ENCODE measurements around the gene SAMD10.
A peak's percentile ranks its signal among the peaks of the same experiment; 100 is the strongest.

The SAMD10 gene

GRCh38 chr20:63979557-63980316 is at the start of gene SAMD10:
Gene SAMD10 (minus strand): TSS chr20:63979642. CDS start chr20:63979467, 175 bp downstream.
- POLR2A ChIA-PET = interaction anchor here (0.5 to 1.8 kb wide), 6 partner anchors 11 to 454 kb away, joined by 3 to 10 read pairs (median 4); partner anchors contain the start of gene C20orf204
- CTCF ChIA-PET = interaction anchor here (0.8 to 7.6 kb wide), 31 partner anchors 9 to 442 kb away, joined by 3 to 116 read pairs (median 6); partner anchors contain the start of genes C20orf204, LKAAEAR1, PTK6 and TCEA2
- DNase-seq (ENCODE audit: extremely low spot score) = peak; percentile 83
- no peak for TF ChIP-seq CTCF (IDR thresholded peaks at IDR 0.05; ENCODE audit: control extremely low read depth, extremely low read depth, low read depth, missing control alignments)

GRCh38 chr20:64027981-64028685 is 48.7 kb upstream of the SAMD10 start:
- ChIA-PET POLR2A (interaction anchor here (1.1 to 1.7 kb wide), 2 partner anchors 8 to 28 kb away, joined by 3 to 8 read pairs; partner anchors contain the start of gene C20orf204), CTCF (interaction anchor here (1.0 to 3.1 kb wide), 5 partner anchors 10 to 50 kb away, joined by 3 to 31 read pairs (median 3); partner anchors contain the start of genes C20orf204 and SAMD10)
- no peak for DNase-seq (ENCODE audit: extremely low spot score)
- no peak for TF ChIP-seq CTCF (IDR thresholded peaks at IDR 0.05; ENCODE audit: control extremely low read depth, extremely low read depth, low read depth, missing control alignments)

- no peak for DNase-seq (ENCODE audit: extremely low spot score)
- POLR2A ChIA-PET = no interaction called here
- TF ChIP-seq CTCF (IDR thresholded peaks at IDR 0.05; ENCODE audit: control extremely low read depth, extremely low read depth, low read depth, missing control alignments) = no peak
- CTCF ChIA-PET = interaction anchor here (1.4 to 2.1 kb wide), 3 partner anchors 13 to 52 kb away, joined by 3 to 9 read pairs (median 7); no protein-coding TSS in a partner anchor
Observed at GRCh38 chr20:64025826-64026412, 46.5 kb upstream of the SAMD10 start.

GRCh38 chr20:64025101-64025825 is 45.8 kb upstream of the SAMD10 start:
- ChIA-PET POLR2A (no interaction called here), CTCF (interaction anchor here (1.4 to 2.1 kb wide), 2 partner anchors 14 to 42 kb away, joined by 3 to 9 read pairs; no protein-coding TSS in a partner anchor)
- no peak for DNase-seq (ENCODE audit: extremely low spot score)
- TF ChIP-seq CTCF (IDR thresholded peaks at IDR 0.05; ENCODE audit: control extremely low read depth, extremely low read depth, low read depth, missing control alignments) = no peak

GRCh38 chr20:64024141-64024990 is 44.9 kb upstream of the SAMD10 start:
- TF ChIP-seq CTCF (IDR thresholded peaks at IDR 0.05; ENCODE audit: control extremely low read depth, extremely low read depth, low read depth, missing control alignments) = no peak
- DNase-seq (ENCODE audit: extremely low spot score) = no peak
- POLR2A ChIA-PET = no interaction called here
- CTCF ChIA-PET = interaction anchor here (1.4 to 2.1 kb wide), 2 partner anchors 14 to 41 kb away, joined by 3 to 9 read pairs; no protein-coding TSS in a partner anchor
